Stimulated activated CD8-positive, alpha-beta memory T cell treated with anti-CD3 and anti-CD28 coated beads, Interleukin-15, amount 100 ng/mL, for 1 hour (primary cell): Measurements from ENCODE around the gene SLF2.

Experiments used
- DNase-seq: peaks from one replicate; pipeline ENCODE4 v3.0.0-alpha.2; 2020; ENCODE audit warnings: low read depth

Gene SLF2

DNA sequence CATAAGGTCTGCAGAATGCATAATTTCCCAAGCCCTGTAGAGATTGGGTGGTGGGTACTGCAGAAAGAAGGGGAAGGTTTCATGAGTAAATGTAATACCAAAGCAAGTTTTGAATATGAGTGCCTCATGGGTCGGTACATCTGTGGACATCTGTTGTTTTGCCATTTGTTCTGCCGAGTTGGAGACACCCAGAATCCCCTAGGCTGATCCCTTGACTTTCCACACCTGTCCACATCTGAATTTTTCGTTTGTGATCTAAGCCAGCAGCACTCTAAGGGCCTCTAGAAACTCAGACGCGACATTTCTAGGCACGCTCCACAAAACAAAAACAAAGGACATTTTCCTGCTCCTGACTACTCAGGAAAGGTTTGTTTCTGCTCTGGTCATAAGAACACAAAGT lies 11.7 kb upstream of the SLF2 start:
- DNase-seq = no peak

DNA sequence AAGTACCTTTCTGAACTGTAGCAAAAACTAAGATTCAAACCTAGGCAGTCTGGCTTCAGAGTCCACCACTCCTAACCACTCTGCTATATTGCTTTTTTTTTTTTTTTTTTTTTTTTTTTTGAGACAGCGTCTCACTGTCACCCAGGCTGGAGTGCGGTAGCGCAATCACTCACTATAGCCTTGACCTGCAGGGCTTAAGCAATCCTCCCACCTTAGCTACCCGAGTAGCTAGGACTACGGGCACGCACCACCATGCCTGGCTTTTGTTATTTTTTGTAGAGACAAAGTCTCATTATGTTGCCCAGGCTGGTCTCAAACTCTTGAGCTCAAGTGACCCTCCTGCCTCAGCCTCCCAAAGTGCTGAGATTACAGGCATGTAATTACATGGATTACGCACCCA lies 10.1 kb upstream of the SLF2 start:
- no peak for DNase-seq

DNA sequence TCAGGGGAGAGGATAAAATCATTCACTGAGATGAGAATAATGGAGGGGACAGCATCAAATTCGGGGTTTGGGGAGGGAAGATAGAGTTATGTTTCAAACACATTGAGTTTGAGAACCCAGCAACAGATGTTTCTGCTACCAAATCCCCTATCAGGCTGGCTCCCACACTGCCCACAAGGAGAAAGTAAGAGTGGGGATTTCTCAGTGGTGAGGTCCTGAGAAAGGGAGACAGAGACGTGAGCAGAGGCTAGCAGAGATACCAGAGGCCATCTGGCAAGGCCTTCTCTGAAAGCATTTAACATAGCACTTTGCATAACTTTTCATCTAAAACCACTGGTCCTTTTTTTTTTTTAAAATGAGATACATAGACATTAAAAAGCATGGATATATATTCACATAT lies 7.8 kb upstream of the SLF2 start:
- no peak for DNase-seq

DNA sequence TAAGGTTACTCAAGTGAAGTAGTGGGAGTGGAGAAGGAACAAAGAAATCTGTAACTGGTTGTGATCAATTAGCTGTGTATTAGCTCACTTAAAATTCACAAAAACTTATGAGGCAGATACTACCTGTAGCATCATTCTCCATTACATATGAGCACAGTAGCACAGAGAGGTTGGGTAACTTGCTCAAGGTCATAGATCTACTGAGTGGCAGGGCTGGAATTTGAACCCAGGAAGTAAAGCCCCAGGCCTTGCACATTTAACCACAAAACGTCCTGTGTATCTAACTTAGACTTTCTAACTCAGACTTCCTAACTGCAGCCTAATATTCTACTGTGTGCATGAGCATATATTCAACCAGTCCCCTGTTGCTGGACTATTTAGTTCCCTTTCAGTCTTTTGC lies 5.6 kb upstream of the SLF2 start:
- no peak for DNase-seq

DNA sequence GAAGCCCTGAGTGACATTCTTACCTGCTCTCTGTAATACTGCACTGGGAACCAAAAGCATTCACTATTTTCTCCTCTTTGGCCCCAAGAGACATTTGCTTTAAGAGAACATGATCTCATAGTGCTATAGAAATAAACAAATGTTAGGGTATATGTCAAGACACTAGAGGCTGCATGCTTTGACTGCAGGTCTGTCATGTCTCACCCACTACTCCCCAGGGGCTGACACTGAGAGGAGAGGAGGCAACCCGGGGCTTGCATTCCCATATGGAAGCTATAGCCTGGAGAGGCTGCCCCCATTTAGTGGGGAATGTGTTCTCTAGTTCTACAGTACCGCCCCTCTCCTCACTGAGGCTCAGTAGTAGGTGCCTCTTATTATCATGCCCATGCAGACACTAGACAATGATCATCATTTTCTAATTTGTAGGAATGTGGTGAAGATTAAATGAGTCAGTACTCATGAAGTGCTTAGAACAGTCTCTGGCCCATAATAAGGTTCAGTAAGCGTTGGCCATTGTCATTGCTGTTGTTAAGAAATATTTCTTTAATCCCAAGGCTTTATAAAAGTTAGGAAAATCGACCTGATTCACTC lies 4.9 kb upstream of the SLF2 start:
- DNase-seq = no peak

DNA sequence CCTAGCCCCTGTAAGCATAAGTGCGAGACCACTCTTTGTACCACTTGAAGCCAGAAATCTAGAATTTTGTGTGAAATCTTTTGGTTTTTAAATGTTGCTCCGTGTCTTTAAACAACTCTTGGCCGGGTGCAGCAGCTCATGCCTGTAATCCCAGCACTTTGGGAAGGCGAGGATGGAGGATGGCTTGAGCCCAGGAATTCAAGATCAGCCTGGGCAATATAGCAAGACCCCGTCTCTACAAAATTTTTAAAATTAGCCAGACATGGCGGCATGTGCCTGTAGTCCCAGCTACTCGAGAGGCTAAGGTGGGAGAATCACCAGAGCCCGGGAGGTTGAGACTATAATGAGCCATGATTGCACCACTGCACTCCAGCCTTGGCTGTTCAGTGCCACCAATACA lies 4.4 kb upstream of the SLF2 start:
- DNase-seq = no peak

DNA sequence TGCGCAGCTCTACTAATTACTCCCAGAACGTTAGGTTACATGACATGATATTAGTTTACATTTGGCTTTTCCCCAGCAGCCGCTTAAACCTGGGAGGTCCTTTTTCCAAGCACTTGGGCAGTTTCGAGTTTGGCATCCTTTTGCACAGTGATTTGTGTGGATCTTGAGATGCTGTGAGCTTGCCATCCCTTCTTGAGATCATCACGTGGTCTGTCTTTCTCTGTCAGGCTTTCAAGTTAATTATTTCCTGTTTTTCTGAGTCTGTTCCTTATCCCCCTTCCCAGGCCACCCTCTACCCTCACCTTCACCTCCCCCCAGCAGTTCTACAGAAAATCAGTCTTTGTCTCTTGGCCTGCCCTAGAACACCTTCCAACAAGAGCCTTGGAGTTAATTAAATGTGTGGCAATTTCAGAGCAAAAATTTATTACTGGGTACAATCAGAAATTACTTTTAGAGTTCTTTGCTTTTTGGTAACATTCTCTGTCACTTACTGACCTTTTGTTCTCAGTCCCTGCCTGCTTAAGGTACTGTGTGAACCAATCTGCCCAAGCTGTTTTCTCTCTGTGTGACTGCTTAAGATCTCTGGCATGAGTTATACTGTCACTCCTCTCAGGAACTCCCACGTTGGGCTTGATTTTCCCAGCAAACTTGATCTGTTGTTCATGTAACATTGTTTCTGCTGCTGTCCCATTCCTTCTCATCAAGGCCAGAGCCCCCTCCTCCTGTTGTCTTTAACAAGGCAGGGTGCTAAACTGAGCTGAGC lies 3.1 kb upstream of the SLF2 start:
- no peak for DNase-seq

DNA sequence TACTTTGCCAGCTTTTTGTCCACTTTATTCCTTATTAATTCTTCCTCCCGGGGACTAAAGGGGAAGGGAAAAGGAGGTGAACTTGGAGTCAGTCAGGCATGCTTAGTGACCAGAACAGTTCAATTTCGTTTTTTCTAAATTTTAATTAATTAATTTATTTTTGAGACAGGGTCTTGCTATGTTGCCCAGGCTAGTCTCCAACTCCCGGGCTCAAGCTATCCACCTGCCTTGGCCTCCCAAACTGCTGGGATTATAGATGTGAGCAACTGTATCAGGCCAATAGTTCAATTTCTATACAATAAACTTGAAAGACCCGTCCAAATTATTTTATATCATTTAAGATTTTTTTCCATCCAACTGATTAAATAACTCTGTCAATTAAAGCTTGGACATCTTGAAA lies 1.3 kb upstream of the SLF2 start:
- DNase-seq = no peak

DNA sequence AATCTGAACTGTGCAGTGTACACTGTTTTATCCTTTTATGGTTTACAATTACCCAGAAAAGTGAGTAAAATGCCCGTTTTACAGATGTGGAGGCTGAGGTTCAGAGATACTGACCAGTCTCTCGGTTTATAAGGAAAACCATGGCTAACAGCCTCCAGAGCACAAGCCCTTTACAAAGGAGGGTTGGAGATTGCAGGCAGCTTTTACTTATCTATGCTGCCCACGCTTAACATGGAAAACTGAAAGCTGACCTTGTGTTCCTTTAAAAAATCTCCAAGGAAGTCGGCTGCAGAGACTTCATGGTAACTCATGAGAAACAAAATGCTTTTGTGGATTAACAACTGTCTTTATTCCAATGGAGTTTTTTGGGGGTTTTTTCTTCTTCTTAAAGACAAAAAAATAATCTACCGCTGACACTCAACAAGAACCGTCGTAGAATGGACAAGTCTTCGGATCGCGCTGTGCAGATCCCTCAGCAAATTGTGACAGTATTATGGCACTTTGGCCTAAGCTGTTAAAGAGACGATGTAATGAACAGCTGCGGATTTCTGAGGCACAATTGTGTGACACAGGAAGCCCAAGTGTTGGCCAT lies 654 bp upstream of the SLF2 start:
- DNase-seq = no peak

DNA sequence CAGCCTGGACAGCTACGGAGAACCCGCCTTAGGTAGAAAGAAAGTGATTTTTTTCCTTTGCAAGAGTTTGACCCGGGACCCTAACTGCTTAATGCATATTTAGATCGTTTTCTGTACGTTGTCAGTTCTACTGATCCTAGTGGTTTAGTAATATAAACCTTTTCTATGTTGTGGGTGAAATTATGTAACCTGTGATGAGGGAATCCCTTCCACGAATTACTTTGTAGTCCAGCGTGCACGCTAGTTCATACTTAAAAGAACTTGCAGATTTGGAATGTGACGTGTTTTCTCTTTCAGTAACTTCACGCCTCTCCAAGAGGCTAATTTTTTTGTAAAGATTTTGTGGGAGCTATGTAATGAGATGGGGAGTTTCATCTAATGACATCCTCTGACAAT lies 705 bp downstream of the SLF2 start:
- DNase-seq = no peak

DNA sequence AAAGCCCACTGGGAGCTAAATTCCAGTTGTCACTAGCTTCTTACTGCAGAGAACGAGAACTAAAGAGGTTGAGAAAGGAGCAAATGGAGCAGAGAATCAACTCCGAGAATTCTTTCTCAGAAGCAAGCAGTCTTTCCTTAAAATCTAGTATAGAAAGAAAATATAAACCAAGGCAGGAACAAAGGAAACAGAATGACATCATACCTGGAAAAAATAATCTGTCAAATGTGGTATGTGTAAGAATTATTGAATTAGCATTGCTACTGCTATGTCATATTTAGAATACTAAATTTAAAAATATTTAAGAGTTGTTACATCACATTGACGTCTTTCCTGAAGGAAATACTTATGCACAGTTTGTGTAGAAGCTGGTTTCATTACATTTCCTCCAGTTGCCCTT lies 4.3 kb downstream of the SLF2 start:
- no peak for DNase-seq

DNA sequence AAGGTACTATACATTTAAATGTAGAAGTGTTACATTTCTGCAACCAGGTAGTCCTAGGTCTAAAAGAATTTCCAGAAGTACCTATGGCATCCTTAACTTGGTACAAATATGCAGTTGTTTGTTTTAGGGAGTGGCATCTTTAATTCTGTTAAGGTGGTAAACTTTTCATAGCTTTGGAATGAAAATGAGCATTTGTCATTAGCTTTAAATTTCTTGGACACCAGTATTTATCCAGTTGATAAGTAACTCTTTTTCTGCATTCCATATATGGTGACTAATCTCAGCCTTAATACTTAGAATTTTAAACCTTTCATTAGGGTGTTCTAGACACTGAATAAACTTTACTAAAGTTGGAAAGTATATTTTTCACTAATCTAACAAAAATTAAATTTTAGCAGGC lies 10.8 kb downstream of the SLF2 start:
- DNase-seq = no peak

DNA sequence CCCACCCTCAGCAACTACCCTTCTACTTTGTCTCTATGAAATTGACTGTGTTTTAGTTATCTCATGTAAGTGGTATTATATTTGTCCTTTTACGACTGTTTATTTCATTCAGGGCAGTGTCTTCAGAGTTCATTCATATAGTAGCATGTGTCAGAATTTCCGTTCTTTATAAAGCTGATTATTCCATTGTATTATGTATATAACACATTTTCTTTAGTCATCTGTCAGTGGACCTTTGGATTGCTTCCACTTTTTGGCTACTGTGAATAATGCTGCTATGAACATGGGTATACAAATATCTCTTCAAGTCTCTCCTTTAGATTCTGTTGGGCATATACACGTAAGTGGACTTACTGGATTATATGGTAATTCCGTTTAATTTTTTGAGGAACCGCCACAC lies 14.5 kb downstream of the SLF2 start:
- no peak for DNase-seq

DNA sequence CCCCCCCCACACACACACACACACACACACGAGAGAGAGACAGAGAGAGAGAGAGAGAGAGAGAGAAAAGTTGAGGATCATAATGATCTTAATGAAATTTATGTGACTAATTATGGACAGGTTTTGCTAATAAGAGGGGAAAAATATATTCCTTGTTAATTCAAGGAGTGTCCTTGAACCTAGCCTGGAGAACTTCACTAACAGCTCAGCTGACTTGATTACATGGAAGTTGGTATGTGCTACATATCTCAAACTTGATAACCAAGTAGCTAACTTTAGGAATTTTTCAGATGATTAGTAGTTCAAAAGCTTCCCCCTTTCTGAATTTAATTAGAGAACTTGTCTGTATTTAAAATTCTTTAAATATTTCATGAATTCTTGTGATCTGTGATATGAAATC lies 15.3 kb downstream of the SLF2 start:
- DNase-seq = no peak

DNA sequence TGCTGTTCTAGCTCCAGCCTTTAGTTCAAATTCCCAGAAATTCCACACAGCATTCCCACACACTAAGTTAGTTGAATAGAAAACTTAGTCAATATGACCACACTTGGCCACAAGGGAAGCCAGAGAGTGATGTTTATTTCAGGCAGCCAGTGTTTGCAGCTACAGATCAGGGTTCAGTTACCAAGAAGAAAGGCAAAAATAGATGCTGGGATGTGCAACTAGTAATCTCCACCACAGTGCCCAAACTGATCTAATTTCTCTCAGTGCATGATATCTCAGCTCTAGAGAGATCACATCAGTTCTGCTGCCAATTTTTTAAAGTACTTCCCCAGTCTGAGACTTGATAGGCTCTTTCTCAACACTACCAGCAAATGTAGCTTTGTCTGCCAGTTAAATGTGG lies 17.6 kb downstream of the SLF2 start:
- DNase-seq = no peak

DNA sequence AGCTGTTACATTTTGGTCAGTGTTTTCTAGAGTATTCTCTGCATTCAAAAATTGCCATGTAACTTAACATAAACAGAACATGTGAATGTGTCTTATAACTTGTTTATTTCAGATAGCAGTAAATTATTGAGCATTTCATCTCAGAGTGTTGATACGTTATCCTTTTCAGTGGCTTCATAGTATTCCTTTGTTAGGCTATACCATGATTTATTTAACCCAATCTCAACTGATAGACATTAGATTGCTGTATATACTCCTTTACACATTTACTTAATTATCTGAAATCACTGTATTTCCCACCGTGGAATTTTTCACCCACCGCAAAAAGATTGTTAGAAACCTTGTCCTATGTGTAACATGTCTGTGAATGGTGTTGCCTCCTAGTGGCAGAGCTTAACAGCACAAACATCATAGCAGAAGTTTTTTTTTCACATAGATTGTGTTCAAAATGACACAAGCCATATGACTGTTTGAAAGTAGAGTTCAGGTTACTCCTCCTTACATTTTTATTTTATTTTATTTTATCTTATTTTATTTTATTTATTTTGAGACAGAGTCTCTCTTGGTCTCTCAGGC lies 21.4 kb downstream of the SLF2 start:
- DNase-seq = no peak

DNA sequence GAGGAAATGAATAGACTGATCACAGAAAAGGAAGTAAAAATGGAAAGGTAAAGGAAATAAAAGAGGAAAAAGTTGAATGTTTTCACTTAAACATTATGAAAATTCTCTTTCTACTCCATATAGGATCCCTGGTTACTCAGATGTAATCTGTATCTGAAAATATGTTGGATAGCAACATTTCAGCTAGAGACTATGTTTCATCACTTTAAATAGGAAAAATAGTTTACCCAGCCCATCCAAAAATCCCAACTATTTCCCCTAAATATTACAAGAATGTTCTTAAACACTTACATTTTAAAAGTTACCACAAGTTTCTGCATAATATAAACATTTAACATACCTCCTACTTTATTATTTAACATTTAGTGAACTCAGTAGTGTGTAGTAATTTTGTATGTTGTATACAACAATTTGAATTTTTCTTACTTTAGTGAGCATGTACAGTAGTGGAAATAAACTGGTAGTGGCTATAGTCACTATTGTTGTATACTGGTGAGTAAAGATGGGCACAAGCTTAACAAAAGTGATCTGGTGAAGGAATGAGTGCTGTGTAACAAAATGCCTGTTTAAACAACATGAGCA lies 27.1 kb downstream of the SLF2 start:
- DNase-seq = no peak

DNA sequence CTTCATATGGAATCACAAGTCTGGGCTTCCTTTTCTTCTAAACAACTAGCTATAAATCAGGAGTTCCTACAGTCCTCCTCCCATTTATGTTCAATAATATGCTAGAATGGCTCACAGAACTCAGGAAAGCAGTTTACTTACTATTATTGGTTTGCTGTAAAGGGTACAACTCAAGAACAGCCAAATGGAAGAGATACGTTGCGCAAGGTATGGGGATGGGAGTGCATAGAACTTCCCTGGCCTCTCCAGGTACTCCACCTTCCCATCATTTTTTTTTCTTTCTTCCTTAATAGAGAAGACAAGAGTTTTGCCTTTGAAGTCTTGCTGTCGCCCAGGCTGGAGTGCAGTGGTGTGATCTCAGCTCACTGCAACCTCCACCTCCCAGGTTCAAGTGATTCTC lies 29.5 kb downstream of the SLF2 start:
- DNase-seq = no peak

DNA sequence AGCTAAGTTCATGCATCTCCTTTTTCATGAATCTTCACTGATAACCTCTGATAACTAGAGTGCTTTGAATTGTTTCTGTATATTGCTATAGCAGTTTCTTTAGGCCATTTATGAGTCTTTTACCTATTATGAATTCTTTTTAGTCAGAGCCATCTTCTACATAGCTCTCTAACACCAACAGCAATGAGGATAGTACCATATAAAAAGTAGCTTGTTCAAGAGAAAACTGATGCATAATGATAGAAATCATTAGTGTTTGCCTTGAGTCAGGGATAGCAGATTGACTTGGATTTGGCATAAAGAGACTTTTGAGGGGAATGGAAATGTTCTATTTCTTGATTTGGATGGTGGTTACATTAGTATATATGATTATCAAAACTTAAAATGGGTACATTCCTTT lies 30.7 kb downstream of the SLF2 start:
- no peak for DNase-seq

DNA sequence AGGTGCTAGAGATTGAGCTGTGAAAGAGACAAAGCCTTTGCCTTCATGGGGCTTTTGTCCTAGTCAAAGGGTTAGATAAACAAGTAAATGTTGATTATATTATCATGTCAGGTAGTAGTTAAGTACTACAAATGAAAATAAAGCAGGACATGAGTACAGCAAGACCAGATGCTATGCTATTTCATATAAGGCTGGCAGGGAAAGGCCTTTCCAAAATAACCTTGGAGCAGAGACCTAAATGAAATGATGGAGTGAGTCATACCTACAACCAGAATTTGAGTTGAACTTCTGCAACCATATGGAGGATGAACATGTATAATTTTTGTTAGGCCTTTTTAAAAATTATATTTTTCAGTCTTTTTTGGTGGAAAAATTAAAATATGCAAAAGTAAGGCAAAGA lies 33.0 kb downstream of the SLF2 start:
- DNase-seq = no peak

DNA sequence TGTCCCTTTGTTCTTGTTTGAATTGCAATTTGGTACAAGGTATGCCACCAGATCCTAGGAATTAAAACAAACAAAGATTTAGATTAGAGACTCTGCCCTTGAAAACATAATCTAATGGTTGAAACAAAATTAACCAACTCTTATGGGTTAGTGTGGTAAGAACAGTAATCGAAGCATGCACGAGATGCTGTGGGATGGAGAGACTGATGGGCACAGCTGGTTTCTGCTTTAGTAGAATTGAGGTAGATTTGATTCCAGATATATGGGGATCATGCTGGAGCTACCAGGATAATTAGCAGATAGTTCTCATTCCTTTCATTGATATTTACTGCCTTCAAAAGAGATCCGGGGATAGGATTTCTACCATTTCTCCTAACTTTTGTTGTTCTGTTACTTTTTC lies 36.2 kb downstream of the SLF2 start:
- no peak for DNase-seq

DNA sequence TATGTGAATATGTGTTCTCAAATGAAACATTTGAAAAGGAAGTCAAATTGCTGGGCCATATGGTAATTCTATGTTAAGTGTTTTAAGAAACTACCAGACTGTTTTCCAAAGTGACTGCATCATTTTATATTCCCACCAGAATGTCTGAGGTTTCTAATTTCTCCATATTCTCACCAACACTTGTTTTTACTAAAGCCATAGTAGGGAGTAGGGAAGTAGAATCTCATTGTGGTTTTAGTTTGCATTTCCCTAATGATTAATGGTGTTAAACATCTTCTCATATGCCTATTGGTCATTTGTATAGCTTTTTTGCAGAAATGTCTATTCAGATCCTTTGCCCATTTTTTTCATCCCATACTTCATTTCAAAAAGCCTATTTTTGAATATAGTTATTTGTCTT lies 47.5 kb downstream of the SLF2 start:
- no peak for DNase-seq
